ENCODE results near the gene TBC1D1. TPM values are rescaled to one million over a fixed set of nuclear protein-coding genes. Genes with fewer than 3 reads are reported as not detected.

The TBC1D1 gene
- total RNA-seq, 2 donors from 2014 or later, result 49.8 to 129 TPM

- no peaks in the 10 kb centered on the region for H3K36me3 ChIP-seq
- TF ChIP-seq CTCF (IDR thresholded peaks at IDR 0.05) (no peak), POLR2AphosphoS5 (IDR thresholded peaks at IDR 0.05) (no peak), POLR2A (IDR thresholded peaks at IDR 0.05) (no peak)
- WGBS, result 87% methylated on average over 5 of the region's 5 CpGs
- DNase-seq (ENCODE audit: low spot score), result no peak
- no peaks in the 10 kb centered on the region for H3K27me3 ChIP-seq (replicated peaks; ENCODE audit: insufficient read depth)
- H3K27ac ChIP-seq, result no peak overlapping the region
- H3K4me1 ChIP-seq (replicated peaks), result peaks cover 5% of the 10 kb centered on the region
- H3K9me3 ChIP-seq, result no peaks in the 10 kb centered on the region
- no peak overlapping the region for H3K4me3 ChIP-seq
- intact Hi-C loops (cut with DNase I), result no loop called here
Measured at GRCh38 chr4:38163216-38164006, 272.5 kb downstream of the TBC1D1 start.

- H3K27me3 ChIP-seq (replicated peaks; ENCODE audit: insufficient read depth), result no peaks in the 10 kb centered on the region
- WGBS, result 95% methylated on average over 3 of the region's 3 CpGs
- no peak overlapping the region for H3K27ac ChIP-seq
- no peak for DNase-seq (ENCODE audit: low spot score)
- intact Hi-C loops (cut with DNase I), result no loop called here
- no peak overlapping the region for H3K4me3 ChIP-seq
- H3K36me3 ChIP-seq, result no peaks in the 10 kb centered on the region
- peaks cover 5% of the 10 kb centered on the region for H3K4me1 ChIP-seq (replicated peaks)
- no peaks in the 10 kb centered on the region for H3K9me3 ChIP-seq
- TF ChIP-seq POLR2AphosphoS5 (IDR thresholded peaks at IDR 0.05) (no peak), CTCF (IDR thresholded peaks at IDR 0.05) (no peak), POLR2A (IDR thresholded peaks at IDR 0.05) (no peak)
Measured at GRCh38 chr4:38164346-38164745, 273.5 kb downstream of the TBC1D1 start.

- no peak for TF ChIP-seq POLR2A (IDR thresholded peaks at IDR 0.05)
- no peak for TF ChIP-seq CTCF (IDR thresholded peaks at IDR 0.05)
- TF ChIP-seq POLR2AphosphoS5 (IDR thresholded peaks at IDR 0.05), result no peak
- intact Hi-C loops (cut with DNase I), result no loop called here
- Histone ChIP-seq H3K4me1 (replicated peaks) (no peaks in the 10 kb centered on the region), H3K27ac (no peak overlapping the region), H3K27me3 (replicated peaks; ENCODE audit: insufficient read depth) (no peaks in the 10 kb centered on the region), H3K9me3 (no peaks in the 10 kb centered on the region), H3K36me3 (no peaks in the 10 kb centered on the region), H3K4me3 (no peak overlapping the region)
- DNase-seq (ENCODE audit: low spot score), result no peak
- 86% methylated on average over 6 of the region's 6 CpGs for WGBS
Measured at GRCh38 chr4:38166082-38166481, 275.2 kb downstream of the TBC1D1 start.

GRCh38 chr4:38166768-38167167, 275.9 kb downstream of the TBC1D1 start:
- Histone ChIP-seq H3K36me3 (no peaks in the 10 kb centered on the region), H3K4me3 (no peak overlapping the region), H3K27me3 (replicated peaks; ENCODE audit: insufficient read depth) (no peaks in the 10 kb centered on the region), H3K27ac (no peak overlapping the region), H3K4me1 (replicated peaks) (no peaks in the 10 kb centered on the region), H3K9me3 (no peaks in the 10 kb centered on the region)
- intact Hi-C loops (cut with DNase I), result no loop called here
- DNase-seq (ENCODE audit: low spot score), result no peak
- no peak for TF ChIP-seq CTCF (IDR thresholded peaks at IDR 0.05)
- no peak for TF ChIP-seq POLR2A (IDR thresholded peaks at IDR 0.05)
- TF ChIP-seq POLR2AphosphoS5 (IDR thresholded peaks at IDR 0.05), result no peak
- WGBS, result 45% methylated on average over 3 of the region's 3 CpGs

GRCh38 chr4:38167973-38168372, 277.1 kb downstream of the TBC1D1 start:
- no peak overlapping the region for H3K4me3 ChIP-seq
- no peaks in the 10 kb centered on the region for H3K9me3 ChIP-seq
- TF ChIP-seq POLR2AphosphoS5 (IDR thresholded peaks at IDR 0.05) (no peak), POLR2A (IDR thresholded peaks at IDR 0.05) (no peak), CTCF (IDR thresholded peaks at IDR 0.05) (no peak)
- no peaks in the 10 kb centered on the region for H3K36me3 ChIP-seq
- no peaks in the 10 kb centered on the region for H3K27me3 ChIP-seq (replicated peaks; ENCODE audit: insufficient read depth)
- no peaks in the 10 kb centered on the region for H3K4me1 ChIP-seq (replicated peaks)
- WGBS, result 81% methylated on average over 4 of the region's 4 CpGs
- no peak for DNase-seq (ENCODE audit: low spot score)
- intact Hi-C loops (cut with DNase I), result no loop called here
- H3K27ac ChIP-seq, result no peak overlapping the region

All from prostate gland (tissue), 2 donors.